ENCODE results near the gene TBCCD1. TPM values are rescaled to one million over a fixed set of nuclear protein-coding genes. Genes with fewer than 3 reads are reported as not detected.

The TBCCD1 gene
- total and polyA plus RNA-seq, 2 of the 8 experiments (the other 6 are each of a cell fraction or from before 2014, with no cell fraction given) = 11.3 to 13.9 TPM

DNA sequence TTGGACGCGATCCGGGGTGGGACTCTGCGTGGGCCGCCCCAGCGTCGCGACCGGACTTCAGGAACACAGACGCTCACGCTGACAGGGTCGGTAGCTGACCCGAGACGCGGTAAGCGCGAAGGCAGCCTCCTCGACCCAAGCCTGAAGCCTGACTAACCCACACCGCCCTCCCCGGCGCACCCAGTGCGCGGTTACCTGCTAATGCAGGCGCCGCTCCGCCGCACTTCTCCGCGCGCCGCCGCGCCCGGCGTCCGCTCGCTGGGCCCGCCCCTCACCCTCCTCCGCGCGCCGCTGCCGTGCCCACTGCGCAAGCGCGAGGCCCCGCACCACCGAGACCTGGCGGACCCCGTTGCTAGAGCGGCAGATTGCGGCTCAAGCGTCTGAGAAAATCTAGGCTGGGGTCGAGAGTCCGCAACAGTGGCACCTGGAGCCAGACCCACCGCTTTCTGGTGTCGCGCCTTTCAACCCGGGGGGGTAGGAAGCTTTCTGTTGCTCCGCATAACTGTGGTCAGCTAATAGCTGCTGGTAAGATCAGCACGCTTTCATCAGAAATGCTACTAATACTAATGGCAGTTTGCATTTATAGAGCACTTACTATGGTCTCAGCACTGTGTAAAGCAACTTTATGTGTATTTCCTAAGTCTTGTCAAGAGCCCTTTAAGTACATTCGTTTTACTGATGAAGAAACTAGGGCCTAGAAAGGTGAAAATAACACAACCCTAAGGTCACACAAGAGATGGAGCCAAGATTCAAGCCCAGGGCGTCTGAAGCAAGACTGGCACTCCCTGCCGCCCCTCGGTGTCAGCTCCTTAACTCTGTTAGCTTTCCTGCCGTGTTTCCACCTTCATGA, at the start of gene TBCCD1 (continued):
- TF ChIP-seq POU5F1 (IDR thresholded peaks at IDR 0.05; ENCODE audit: low read depth, low read length) (no peak), BRCA1 (IDR thresholded peaks at IDR 0.05; ENCODE audit: low read depth, low read length) (no peak), TBP (IDR thresholded peaks at IDR 0.05; ENCODE audit: low read depth, low read length) (peak; percentile 85)
